Thyroid gland (tissue), 4 donors: ENCODE measurements around the gene CCDC82.

Experiments
- CTCF ChIP-seq, 6 experiments: fragments of 200-600 bp in 3 of 6; fragments of 450-650 bp in 3 of 6; sonication (generic) in 3 of 6; IDR thresholded peaks; one replicate each; pipeline ENCODE4 v1.5.1; 2016 to 2019; ENCODE audit warnings: antibody characterized with exemption in 6 of 6, mild to moderate bottlenecking in 2 of 6, inconsistent platforms in 1 of 6, moderate library complexity in 1 of 6
- POLR2A ChIP-seq, 2 donors: fragments of 450-650 bp; IDR thresholded peaks; one replicate each; pipeline ENCODE4 v1.6.1; 2017; ENCODE audit warnings: antibody characterized with exemption in 2 of 2, mild to moderate bottlenecking in 2 of 2, moderate library complexity in 1 of 2

GRCh38 chr11:96316869-96317268 is 72.8 kb downstream of the CCDC82 start:
- TF ChIP-seq POLR2A (IDR thresholded peaks at IDR 0.05) (no peak), CTCF (IDR thresholded peaks at IDR 0.05) (no peak)
